ENCODE results near the gene MUC6.

DNA sequence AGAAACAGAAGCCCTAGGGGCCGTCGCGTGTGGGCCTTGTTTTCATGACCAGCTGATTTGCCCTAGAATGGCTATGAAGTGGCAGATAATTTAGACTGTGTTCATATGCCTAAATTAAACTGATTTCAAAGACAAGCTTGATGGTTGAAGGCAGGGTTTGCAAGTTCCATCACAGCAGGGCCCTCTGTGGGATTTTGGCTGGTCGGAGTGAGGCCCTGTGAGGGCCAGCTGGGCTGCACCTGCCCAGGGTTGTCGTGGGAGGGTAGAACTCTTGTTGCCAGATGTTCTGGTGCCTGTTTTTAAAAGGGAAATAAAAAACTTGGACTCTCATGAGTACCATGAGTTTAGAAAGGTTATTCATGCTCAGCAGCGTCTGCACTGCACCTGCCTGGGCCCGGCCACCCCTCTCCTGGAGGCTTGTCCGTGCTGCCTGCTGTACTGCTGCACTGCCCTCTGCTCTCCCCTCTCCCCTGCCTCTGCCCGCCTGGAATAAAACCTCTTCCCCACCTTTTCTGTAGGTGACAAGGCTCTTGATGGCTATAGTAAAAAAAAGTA is 66.8 kb downstream of the MUC6 start:
- TF ChIP-seq POLR2A (IDR thresholded peaks at IDR 0.05; ENCODE audit: low read length) (no peak), GATA1 (IDR thresholded peaks at IDR 0.05; ENCODE audit: low read depth, low read length) (no peak)
